Medulla oblongata (tissue), 1 donor: ENCODE measurements around the gene SLC25A6.
"Not testable (repeated sequence)": the region's sequence is repeated elsewhere in the genome, so short reads cannot be mapped to it uniquely, and the experiment has no call there.

ENCODE experiments used
- DNase-seq: peaks from one replicate; pipeline ENCODE4 v3.0.0-alpha.2; 2015; ENCODE audit errors: extremely low spot score

SLC25A6 gene

DNA sequence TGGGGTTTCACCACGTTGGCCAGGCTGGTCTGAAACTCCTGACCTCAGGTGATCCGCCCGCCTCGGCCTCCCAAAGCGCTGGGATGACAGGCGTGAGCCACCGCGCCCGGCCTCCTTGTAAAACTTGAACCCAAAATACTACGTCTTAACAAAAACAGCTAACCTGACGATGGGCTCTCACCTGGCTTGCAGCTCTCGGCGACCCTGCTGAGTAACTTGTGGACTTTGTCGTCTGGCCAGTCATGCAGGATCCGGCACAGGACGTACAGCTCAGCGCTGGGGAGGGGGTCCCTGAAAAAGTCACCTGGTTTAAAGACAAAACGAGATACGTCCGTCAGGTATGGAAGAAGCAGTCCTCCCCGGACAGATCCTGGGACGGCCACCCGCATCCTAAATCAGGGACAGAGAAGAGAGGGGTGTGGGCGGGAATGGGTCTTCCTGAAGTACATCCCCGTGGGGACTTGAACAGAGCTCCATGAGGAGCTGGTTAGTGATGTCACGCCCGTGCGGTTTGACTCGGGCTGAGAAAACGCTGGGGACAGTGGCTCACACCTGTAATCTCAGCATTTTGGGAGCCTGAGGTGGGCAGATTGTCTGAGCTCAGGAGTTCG, 20.7 kb upstream of the SLC25A6 start:
- no peak for DNase-seq

DNA sequence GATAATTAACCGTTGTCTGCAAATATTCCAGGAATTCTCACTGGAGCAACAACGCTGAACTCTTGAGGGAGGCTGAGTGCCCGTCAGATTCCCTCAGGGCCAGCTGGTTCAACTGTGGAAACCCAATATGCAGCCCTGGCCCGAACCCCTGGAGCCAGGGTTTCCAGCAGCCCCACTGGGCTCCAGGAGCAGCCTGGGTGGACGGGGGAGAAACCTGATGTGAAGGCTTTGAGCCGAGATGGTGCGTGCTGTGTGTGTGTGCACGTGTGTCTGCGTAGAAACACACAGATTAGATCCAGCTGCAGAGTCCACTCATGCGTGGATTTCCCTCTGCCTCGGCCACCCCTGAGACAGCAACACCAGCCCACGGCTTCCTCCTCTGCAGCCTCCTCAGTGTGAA, 19.4 kb upstream of the SLC25A6 start:
- DNase-seq: no peak

DNA sequence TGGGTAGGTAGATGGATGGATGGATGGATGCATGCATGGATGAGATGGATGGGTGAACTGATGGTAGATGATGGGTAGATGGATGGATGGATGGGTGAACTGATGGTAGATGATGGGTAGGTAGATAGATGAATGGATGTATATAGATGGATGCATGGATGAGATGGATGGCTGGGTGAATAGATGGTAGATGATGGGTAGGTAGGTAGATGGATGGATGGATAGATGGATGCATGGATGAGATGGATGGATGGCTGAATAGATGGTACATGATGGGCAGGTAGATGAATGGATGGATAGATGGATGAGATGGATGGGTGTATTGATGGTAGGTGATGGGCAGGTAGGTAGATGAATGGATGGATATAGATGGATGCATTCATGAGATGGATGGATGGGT, 15.1 kb upstream of the SLC25A6 start:
- DNase-seq: no peak

DNA sequence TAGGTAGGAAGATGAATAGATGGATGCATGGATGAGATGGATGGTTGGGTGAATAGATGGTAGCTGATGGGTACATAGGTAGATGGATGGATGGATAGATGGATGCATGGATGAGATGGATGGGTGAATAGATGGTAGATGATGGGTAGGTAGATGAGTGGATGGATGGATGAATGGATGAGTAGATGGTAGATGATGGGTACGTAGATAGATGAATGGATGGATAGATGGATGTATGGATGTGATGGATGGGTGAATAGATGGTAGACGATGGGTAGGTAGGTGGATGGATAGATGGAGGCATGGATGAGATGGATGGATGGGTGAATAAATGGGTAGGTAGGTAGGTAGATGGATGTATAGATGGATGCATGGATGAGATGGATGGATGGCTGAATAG, 13.9 kb upstream of the SLC25A6 start:
- DNase-seq: not testable (repeated sequence)

DNA sequence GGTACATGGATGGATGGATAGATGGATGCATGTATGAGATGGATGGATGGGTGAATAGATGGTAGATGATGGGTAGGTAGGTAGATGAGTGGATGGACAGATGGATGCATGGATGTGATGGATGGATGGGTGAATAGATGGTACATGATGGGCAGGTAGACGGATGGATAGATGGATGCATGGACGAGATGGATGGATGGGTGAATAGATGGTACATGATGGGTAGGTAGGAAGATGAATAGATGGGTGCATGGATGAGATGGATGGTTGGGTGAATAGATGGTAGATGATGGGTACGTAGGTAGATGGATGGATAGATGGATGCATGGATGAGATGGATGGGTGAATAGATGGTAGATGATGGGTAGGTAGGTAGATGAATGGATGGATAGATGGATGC, 12.0 kb upstream of the SLC25A6 start:
- DNase-seq: not testable (repeated sequence)

DNA sequence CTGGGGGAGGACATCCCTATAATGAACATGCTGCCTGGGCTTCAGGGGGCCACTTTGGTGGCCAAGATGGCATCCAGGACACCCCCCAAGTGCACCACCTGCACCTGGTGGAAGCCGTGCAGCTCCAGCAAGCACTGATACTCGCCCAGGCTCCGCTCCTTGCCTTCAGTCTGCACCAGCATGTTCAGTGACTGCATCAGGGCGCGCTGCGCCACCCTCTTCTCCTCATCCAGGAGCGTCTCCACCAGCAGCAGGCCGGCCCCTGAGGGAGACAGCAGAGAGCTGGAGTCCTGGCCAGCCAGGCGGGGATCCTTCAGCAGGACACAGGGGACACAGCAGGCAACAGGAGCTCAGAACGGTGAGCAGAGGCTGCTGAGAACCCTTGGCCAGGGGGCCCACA, 11.3 kb upstream of the SLC25A6 start:
- DNase-seq: no peak

DNA sequence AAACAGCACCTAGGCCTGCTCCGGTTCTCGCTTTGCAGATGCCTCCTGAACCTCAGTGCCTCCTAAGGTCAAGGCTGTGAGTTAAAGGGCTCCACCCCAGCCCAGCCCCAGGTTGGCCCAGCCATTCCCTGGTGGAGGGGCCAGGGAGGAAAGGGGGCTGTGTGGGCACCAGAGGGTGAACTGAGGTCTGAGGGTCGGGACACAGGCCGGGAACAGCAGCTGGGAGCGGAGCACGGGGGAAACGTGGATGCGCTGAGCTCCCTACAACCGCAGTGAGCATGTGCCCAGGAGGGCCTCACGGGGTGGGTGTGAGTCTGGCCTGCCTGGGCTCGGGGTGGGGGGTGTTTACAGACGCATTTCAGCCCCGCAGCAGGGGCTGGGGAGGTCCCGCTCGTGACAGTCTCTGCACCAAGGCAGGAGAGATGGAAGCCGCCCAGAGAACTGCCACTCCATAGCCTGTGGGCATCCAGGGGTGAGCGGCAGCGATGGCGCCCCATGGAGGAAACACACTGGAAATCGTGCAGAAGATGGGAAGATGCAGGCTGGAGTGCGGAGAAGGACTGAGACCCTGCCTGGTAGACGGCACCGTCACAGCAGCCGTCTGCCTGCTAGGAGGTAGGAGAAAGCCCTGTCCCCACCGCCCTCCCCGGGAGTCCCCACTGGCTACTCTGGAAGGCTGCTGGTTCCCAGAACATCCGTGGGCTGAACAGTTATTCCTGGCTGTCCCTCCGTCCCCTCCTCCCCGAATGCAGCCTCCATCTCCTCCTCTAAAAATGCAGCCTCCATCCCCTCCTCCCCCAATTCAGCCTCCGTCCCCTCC, 9.9 kb upstream of the SLC25A6 start:
- DNase-seq: no peak

DNA sequence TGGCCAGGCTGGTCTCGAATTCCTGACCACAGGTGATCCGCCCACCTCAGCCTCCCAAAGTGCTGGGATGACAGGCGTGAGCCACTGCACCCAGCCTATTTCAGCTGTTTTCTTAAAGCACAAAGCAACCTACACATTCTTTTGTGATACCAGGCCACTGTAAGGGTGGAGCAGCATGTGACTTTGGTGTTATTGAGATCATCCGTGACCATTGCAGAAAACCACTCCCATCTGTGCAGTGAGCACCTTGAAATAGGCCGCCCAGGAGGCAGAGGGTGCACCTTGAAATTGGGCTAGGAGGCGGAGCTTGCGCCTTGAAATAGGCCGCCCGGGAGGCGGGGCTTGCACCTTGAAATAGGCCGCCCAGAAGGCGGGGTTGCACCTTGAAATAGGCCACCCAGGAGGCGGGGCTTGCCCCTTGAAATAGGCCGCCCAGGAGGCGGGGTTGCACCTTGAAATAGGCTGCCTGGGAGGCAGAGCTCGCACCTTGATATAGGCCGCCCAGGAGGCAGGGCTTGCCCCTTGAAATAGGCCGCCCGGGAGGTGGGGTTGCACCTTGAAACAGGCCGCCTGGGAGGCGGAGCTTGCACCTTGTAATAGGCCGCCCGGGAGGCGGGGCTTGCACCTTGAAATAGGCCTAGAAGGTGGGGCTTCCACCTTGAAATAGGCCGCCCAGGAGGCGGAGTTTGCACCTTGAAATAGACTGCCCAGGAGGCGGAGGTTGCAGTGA, 9.0 kb upstream of the SLC25A6 start:
- DNase-seq: no peak

DNA sequence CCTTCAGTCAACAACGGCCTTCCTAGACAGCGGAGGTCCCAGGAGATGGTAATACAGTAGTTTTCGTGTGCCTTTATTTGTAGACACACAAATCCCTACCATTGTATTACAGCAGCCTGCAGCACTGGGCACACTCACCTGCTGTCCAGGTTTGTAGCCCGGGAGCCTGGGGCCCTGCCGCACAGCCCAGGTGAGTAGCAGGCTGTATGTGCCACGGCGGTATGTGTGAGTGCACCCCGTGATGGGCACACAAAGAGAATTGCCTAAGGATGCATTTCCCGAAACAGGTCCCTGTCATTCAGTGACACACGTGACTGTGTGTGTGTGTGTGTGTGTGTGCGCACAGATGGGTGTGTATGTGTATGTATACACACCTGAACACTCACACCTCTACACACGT, 8.1 kb upstream of the SLC25A6 start:
- DNase-seq: no peak

DNA sequence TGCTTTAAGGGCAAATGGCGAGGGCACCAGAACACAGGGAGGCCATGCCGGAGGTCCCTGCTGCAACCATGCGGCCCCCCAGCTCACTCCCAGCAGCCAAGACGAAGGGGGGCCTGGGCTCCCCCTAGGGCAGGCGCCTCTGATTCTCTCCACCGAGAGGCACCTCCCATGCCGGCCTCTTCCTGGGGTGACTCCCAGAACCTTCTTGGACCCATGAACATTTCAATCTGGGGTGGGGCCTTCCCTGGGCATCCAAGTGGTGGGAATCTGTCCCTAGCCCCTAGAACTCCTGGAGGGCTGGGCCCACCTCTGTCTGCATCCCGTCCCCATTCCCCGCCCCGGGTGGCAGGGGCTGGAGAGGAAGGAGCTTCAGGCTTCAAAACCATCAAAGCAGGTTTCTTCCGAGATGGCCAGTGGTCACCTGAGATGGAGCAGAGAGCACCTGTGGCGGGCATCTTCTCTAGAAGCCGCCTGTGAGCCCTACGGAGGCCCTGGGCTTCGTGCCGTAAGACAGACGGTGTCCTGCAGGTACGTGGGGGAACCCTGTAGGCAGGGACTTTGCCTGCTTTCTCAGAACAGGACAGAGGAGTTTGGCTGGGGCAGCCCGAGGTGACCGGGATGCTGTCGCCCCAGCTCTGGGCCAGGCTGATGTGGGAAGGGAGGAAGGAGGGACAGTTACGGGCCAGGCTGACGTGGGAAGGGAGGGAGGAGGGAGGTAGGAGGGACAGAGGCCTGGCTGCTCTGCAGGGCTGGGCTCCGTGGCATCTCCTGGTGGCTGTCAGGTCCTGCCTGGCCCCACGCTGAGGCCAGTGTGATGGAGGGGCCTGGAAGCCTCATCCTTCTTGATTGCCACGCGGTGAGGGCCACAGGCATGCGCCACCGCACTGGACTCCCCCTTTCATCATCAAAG, 6.8 kb upstream of the SLC25A6 start:
- no peak for DNase-seq

DNA sequence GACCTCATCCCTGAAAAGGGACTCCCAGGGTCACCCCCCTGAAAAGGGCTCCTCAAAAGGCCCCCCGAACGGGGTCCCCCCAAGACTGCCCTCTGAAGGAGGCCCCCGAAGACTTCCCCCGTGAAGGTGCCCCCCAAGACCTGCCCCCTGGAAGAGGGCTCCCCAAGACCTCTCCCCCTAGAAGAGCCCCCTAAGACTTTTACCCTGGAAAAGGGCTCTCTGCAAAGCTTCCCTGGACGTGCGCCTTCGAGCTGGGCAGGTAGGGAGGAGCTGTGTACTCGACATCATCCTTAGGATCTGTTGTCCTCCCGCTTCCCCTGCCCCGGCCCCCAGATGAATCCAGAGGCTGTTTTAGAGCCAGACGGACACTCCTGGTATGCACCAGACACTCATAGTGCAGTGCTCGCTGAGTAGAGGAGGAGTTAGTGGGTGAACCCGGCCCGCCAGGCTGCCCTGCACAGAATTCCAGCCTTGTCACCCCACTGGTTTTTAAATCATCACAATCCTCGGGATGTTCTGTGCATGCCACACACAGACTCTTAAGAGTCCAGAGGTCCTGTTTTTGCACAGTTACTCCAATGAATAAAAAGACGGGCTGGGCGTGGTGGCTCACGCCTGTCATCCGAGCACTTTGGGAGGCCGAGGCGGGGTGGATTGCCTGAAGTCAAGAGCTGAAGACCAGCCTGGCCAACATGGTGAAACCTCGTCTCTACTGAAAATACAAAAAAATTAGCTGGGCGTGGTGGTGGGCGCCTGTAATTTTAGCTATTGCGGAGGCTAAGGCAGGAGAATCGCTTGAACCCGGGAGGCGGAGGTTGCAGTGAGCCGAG, 5.7 kb upstream of the SLC25A6 start:
- no peak for DNase-seq

DNA sequence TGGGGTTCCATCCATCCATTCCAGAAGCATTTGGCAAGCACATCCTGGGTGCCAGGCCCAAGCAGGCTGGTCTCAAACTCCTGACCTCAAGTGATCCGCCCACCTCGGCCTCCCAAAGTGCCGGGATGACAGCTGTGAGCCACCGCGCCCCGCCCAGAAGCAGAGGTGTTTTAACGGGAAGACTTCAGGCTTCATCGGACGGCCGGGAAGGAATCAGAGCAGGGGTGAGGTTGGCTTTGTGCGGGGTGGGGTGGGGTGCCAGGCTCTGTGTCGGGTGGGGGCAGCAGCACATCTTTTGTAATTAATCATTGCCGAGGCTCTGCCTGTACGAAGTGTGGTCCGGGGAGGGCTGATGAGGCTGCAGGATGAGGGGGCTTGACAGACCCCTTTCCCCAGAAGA, 5.1 kb upstream of the SLC25A6 start:
- no peak for DNase-seq

DNA sequence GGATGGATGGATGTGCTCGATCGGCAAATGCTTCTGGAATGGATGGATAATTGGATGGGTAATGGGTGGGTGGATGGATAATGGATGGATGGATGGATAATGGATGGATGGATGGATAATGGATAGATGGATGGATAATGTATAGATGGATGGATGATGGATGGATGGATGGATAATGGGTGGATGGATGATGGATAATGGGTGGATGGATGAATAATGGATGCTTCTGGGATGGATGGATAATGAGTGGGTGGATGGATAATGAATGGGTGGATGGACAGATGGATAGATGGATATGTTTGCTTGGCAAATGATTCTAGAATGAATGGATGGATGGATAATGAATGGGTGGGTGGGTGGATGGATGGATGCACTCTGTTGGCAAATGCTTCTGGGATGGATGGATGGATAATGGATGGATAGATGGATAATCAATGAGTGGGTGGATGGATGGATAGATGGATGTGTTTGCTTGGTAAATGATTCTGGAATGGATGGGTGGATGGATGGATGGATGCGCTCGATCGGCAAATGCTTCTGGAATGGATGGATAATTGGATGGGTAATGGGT, 3.8 kb upstream of the SLC25A6 start:
- DNase-seq: no peak

DNA sequence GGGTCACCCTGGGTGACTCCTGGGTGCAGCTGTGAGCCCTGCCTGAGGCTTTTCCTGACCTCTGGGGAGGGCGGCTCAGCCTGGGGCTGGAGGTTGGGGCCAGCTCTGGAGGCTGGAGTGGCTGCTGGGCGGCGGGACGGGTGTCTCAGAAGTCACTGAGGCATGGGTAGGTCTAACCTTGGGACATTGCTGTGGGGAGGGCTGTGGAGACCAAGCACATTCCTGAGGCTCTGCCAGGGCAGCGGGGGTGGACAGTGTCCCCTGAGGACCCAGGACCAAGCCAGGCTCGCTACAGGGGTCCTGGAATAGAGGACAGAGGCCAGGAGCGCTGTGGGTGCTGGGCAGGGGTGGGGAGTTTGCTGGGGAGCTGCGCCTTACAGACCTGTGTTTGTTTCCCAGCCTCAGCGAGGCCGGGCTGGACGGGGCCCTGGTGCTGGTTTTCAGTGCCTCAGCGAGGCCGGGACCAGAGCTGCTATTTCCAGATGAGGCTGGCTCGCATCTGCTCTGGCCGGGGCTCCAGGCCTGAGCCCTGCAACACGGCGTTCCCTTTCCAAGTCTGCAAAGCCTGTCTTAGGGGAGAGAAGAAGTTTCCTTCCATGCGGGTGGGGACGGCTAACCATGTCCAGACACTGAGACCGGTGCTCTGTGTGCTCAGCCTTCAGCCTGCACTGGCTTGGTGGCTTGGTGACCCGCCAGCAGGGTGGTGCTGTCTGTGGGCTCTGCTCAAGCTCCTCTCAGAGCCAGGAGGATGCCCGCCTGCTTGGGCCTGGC, 3.0 kb upstream of the SLC25A6 start:
- no peak for DNase-seq

DNA sequence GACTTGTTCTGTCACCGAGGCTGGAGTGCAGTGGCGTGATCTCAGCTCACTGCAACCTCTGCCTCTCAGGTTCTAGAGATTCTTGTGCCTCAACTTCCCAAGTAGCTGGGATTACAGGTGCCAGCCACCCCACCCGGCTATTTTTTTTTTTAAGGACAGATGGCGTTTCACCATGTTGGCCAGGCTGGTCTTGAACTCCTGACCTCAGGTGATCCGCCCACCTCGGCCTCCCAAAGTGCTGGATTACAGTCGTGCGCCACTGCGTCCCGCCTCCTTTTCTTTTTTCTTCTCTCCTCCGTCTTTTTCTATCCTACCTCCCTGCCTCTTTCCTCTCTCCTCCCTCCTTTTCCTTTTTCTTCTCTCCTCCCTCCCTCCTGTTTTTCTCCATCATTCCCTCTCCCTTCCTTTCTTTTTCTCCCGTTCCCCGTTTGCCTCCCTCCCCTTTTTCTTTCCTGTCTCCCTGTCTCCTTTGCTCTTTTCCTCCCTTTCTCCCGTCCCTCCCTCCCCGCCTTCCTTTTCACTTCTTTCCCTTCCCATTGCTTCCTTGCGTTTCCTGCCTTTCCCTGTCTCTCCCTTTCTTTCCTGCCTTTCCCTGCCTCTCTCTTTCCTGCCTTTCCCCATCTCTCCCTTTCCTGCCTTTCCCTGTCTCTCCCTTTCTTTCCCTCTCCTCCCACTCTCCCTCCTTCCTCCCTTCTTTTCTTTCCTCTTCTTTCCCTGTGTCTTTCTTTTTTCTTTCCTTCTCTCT, 2.1 kb upstream of the SLC25A6 start:
- no peak for DNase-seq

DNA sequence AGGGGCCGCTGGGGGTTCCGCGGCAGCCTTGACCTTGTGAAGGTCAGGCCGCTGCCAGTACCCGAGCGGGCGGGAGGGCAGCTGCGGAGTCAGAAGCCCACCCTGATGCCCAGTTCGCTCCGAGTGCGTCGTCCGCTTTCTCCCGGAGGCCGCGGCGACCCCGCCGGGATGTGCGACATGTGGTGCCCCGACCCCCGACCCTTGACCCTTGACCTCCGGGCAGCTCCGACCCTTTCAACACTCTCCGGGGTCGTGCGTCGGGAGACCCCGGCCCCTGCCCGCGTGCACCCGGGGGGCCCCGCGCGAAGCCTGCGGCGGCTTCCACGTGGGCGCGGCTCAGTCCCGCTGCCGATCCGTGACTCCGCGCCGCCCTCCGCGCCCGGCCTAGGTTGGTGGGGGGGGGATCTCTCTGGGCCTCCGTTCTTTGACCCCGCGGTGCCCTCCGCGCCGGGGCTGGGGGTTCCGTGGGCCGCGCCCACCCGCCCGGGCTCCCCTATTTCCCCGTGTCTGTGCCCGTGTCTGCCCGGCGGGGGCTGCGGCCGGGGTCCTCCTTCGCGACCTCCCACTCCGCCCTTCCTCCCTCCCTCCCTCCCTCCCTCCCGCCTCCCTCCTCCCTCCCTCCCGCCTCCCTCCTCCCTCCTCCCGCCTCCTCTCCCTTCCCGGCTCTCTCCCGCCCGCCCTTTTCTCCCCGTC, 609 bp upstream of the SLC25A6 start:
- peak; percentile 74 for DNase-seq

DNA sequence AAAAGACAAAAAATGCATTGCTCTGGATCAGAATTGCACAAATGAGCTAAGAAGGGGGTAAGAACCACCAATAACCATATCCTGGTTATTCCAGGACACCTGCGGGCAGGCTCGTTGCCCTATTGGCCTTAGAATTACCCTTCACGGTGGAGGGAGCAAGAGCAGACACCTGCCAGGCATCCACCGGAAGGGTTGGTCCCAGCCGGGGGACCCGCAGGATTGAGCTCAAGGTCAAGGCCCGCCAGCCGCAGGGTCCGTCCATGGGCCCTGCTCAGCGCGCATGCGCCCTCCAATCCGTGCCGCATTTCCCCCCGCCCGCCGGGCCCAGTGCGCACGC, 575 bp downstream of the SLC25A6 start:
- DNase-seq: no peak

DNA sequence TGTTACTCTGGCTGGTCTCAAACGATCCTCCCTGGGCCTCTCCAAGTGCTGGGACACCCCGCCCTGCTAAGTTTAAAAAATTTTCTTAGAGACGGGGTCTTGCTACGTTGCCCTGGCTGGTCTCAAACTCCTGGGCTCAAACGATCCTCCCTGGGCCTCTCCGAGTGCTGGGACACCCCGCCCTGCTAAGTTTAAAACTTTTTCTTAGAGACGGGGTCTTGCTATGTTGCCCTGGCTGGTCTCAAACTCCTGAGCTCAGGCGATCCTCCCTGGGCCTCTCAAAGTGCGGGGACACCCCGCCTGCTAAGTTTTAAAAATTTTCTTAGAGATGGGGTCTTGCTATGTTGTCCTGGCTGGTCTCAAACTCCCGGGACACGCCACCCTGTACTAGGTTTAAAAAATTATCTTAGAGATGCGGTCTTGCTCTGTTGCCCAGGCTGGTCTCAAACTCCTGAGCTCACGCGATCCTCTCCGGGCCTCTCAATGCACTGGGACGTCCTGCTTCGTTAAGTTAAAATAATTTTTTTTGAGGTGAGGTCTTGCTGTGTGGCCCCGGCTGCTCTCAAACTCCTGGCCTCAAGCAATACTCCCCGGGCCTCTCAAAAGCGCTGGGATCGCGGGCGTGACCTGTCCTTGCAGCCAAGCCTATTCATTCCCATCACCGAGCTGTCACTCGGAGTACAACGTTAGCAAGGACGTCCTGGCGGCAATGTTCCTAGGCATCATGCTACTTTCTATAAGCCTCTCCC, 1.1 kb downstream of the SLC25A6 start:
- DNase-seq: no peak
